DND-41 (cell line): ENCODE data around the gene MS4A3.
"Not testable (repeated sequence)": the region's sequence is repeated elsewhere in the genome, so short reads cannot be mapped to it uniquely, and the experiment has no call there.

Experiments used
- ATAC-seq: fragments of 200-7000 bp; cut with Tn5 transposase; 3 replicates; pipeline ENCODE4 v1.9.1; 2021; ENCODE audit warnings: low read depth; ENCODE audit not compliant: insufficient read depth
- DNase-seq: peaks from one replicate; pipeline ENCODE4 v3.0.0-alpha.2; 2020
- H2AFZ ChIP-seq: 2 replicates; pipeline ENCODE4 v1.6.0; 2012; ENCODE audit warnings: low read depth, low read length
- H3K27ac ChIP-seq: 2 replicates; pipeline ENCODE4 v1.5.1; 2012; ENCODE audit warnings: low read length, inconsistent platforms
- H3K27me3 ChIP-seq: fragments of 200-600 bp; sonication (generic); 2 replicates; pipeline ENCODE4 v1.6.0; 2012; ENCODE audit warnings: low read length, mild to moderate bottlenecking, inconsistent platforms; ENCODE audit not compliant: insufficient read depth, poor library complexity
- H3K36me3 ChIP-seq: 2 replicates; pipeline ENCODE4 v1.5.1; 2012; ENCODE audit warnings: low read length, inconsistent platforms; ENCODE audit not compliant: insufficient read depth
- H3K4me1 ChIP-seq: 2 replicates; pipeline ENCODE4 v1.5.1; 2012; ENCODE audit warnings: mild to moderate bottlenecking, low read length; ENCODE audit not compliant: insufficient read depth
- H3K4me2 ChIP-seq: 2 replicates; pipeline ENCODE4 v1.6.0; 2012; ENCODE audit warnings: mild to moderate bottlenecking, moderate library complexity, low read length, inconsistent platforms; ENCODE audit not compliant: insufficient read depth
- H3K4me3 ChIP-seq, 2 experiments: fragments of 200-600 bp in 1 of 2; shearing (Covaris generic) in 1 of 2; 2 replicates each; pipeline ENCODE4 v1.5.1; 2012 to 2016; ENCODE audit warnings: inconsistent platforms in 2 of 2, low read length in 2 of 2, mild to moderate bottlenecking in 2 of 2, low read depth in 1 of 2, moderate library complexity in 1 of 2
- H3K79me2 ChIP-seq: 2 replicates; pipeline ENCODE4 v1.6.0; 2012; ENCODE audit warnings: low read length, inconsistent platforms; ENCODE audit not compliant: insufficient read depth
- H3K9ac ChIP-seq: 2 replicates; pipeline ENCODE4 v1.6.0; 2012; ENCODE audit warnings: low read depth, mild to moderate bottlenecking, inconsistent platforms, low read length, moderate library complexity
- H3K9me3 ChIP-seq: 2 replicates; pipeline ENCODE4 v1.5.1; 2012; ENCODE audit warnings: low read length, moderate library complexity, mild to moderate bottlenecking, inconsistent platforms; ENCODE audit not compliant: insufficient read depth, severe bottlenecking
- H4K20me1 ChIP-seq: 2 replicates; pipeline ENCODE4 v1.6.0; 2012; ENCODE audit warnings: low read length; ENCODE audit not compliant: insufficient read depth
- EZH2 ChIP-seq: IDR thresholded peaks from 3 replicates; pipeline ENCODE4 v1.6.1; 2012; ENCODE audit warnings: borderline replicate concordance, low read depth, mild to moderate bottlenecking, moderate library complexity, low read length, inconsistent platforms; ENCODE audit not compliant: severe bottlenecking
- TF ChIP-seq, protein P1 (sequence below): IDR thresholded peaks from 2 replicates; pipeline ENCODE4 v1.5.1; 2012; ENCODE audit warnings: borderline replicate concordance, low read length, moderate library complexity, mild to moderate bottlenecking; ENCODE audit not compliant: poor library complexity, severe bottlenecking; ENCODE audit errors: extremely low read depth

MS4A3 gene

DNA sequence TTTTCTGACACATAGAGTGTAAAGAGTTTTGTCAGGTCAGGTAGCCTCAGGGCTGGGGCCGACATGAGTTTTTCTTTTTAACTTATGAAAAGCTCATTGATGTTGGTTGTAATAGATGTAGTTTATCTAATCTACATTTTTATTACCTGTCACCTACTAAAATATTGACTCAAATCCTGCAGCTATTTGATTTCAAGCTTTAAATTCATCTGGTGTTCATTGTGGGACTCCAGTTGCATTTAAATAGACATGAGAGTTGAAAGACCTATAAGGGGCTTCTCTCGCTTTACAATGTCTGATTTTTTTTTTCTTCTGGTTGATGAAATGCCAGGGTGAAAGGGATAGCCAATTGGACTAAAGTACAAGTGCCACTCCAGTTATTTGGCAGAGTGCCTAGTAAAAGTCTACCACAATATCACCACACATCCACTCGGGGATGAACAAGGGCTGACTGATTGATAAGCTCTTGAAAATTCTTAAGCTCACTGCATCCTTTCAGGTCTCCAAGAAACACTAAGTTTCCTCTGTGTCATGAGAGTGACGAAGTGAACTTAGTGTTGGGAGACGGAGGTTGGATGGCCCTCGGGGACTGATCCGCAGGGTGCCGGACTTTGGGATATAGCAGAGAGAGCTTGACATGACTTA lies 48.1 kb downstream of the MS4A3 start:
- not testable (repeated sequence) for H3K4me2 ChIP-seq, ATAC-seq, H2AFZ ChIP-seq, H3K4me3 ChIP-seq, H3K36me3 ChIP-seq, H3K79me2 ChIP-seq, H3K27me3 ChIP-seq, H4K20me1 ChIP-seq, DNase-seq, H3K9ac ChIP-seq, H3K27ac ChIP-seq, H3K9me3 ChIP-seq, H3K4me1 ChIP-seq

DNA sequence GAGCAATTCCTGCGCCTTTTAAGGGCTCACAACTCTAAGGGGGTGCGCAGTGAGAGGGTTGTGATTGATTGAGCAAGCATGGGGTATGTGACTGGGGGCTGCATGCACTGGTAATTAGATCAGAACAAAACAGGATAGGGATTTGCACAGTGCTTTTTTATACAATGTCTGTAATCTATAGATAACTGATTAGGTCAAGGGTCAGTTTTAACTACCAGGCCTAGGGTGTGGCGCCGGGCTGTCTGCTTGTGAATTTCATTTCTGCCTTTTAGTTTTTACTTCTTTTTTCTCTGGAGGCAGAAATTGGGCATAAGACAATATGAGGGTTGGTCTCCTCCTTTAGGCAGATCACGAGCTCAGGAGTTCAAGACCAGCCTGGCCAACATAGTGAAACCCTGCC lies 52.2 kb downstream of the MS4A3 start:
- H2AFZ ChIP-seq, H3K4me2 ChIP-seq, ATAC-seq, H3K9me3 ChIP-seq, H4K20me1 ChIP-seq, H3K36me3 ChIP-seq, H3K4me1 ChIP-seq, H3K79me2 ChIP-seq, H3K4me3 ChIP-seq, DNase-seq, H3K27me3 ChIP-seq, H3K27ac ChIP-seq, H3K9ac ChIP-seq: not testable (repeated sequence)

DNA sequence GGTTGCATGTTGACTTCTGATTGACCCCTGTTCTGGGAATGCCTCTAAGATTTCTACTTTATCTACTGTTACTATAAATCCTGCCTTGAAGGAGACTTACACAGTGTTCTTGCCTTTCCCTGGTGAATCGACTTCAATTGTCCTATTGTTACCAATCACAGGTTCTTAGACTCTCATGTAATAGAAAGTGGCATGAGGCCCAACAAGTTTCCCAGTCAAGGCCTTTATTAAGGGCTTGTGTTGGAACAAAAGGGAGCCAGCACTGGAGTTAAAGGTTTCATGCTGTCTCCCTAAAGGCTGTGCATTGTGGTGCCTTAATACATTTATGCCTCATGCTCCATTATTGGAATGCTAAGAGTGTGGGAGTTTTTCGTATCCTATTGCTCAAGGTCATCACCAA lies 55.3 kb downstream of the MS4A3 start:
- Histone ChIP-seq H3K9ac (no peak overlapping the region), H4K20me1 (no peaks in the 10 kb centered on the region), H3K27ac (no peak overlapping the region), H3K79me2 (no peaks in the 10 kb centered on the region), H3K27me3 (no peaks in the 10 kb centered on the region), H3K4me3 (no peak overlapping the region), H3K36me3 (no peaks in the 10 kb centered on the region), H2AFZ (no peak overlapping the region), H3K4me2 (no peak overlapping the region), H3K9me3 (no peaks in the 10 kb centered on the region), H3K4me1 (no peaks in the 10 kb centered on the region)
- ATAC-seq (no peak), DNase-seq (no peak)
- TF ChIP-seq EZH2, result no peak
- TF ChIP-seq, protein P1, sequence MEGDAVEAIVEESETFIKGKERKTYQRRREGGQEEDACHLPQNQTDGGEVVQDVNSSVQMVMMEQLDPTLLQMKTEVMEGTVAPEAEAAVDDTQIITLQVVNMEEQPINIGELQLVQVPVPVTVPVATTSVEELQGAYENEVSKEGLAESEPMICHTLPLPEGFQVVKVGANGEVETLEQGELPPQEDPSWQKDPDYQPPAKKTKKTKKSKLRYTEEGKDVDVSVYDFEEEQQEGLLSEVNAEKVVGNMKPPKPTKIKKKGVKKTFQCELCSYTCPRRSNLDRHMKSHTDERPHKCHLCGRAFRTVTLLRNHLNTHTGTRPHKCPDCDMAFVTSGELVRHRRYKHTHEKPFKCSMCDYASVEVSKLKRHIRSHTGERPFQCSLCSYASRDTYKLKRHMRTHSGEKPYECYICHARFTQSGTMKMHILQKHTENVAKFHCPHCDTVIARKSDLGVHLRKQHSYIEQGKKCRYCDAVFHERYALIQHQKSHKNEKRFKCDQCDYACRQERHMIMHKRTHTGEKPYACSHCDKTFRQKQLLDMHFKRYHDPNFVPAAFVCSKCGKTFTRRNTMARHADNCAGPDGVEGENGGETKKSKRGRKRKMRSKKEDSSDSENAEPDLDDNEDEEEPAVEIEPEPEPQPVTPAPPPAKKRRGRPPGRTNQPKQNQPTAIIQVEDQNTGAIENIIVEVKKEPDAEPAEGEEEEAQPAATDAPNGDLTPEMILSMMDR, result no peak

DNA sequence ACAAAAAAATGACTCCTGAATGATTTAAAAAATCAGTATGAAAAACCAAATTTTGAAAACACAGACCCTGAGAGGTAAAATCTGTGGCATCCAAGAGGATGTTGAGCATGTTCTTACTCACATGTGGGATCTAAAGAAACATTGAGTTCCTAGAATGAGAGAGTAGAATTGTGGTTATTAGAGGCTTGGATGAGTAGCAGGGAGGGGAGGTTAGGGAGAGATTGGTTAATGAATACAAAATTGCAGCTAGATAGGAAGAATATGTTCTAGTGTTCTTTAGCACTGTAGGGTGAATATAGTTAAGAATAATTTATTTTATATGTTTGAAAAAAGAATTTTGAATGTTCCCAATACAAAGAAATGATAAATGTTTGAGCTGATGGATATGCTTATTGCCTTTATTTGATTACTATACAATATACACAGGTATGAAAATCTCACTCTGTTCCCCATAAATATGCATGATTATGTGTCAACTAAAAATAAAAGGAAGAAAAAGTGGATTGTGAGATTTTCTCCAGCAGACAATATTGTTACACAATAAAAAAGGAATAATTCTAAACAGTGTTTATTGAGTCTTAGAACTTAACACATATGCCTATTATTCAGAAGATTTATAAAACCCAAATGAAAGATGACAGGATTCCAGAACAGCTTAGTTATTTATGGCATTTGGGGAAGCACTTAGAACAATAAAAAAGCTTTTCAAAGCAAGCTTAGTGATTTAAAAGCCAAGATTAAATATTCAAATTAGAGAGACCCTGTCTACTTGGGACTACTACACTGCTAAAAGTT lies 60.7 kb downstream of the MS4A3 start:
- H3K79me2 ChIP-seq, result no peaks in the 10 kb centered on the region
- H4K20me1 ChIP-seq, result no peaks in the 10 kb centered on the region
- no peaks in the 10 kb centered on the region for H3K9me3 ChIP-seq
- H3K4me1 ChIP-seq, result no peaks in the 10 kb centered on the region
- no peak overlapping the region for H3K9ac ChIP-seq
- H3K4me2 ChIP-seq, result no peak overlapping the region
- TF ChIP-seq, protein P1, result no peak
- no peak for TF ChIP-seq EZH2
- H3K36me3 ChIP-seq, result no peaks in the 10 kb centered on the region
- H3K4me3 ChIP-seq, result no peak overlapping the region
- no peak overlapping the region for H3K27ac ChIP-seq
- no peak overlapping the region for H2AFZ ChIP-seq
- no peaks in the 10 kb centered on the region for H3K27me3 ChIP-seq
- ATAC-seq (no peak), DNase-seq (no peak)
